ENCODE data around the gene CDK10.
A peak's percentile ranks its signal among the peaks of the same experiment; 100 is the strongest.

CDK10 gene

DNA sequence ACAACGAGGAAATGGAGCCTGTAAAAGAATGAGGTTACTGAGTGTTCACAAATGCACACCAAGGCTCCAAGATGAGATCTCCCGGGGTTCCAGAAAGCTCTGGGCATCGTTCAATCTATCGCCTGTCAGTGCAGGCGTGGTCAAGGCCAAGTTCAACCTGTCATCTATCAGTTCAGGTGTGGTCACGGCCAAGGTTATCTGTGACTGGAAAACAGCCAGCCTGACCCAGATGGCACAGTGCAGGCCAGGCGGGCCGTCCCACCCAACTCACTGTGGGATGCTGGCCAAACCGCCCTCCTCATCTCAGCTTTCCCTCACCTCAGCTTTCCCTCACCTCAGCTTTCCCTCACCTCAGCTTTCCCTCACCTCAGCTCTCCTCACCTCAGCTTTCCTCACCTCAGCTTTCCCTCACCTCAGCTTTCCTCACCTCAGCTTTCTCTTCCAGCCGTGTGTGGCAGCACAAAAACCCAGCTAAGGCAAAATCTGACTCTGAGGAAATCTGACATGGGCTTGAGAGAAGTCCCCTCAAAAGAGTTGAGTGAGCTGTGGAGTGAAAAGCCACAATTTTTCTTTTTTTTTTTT, 31.3 kb upstream of the CDK10 start:
- ChIA-PET POLR2A (no interaction called here), CTCF (interaction anchor here (3.6 kb wide), 1 partner anchor 14 kb away, joined by 8 read pairs; no protein-coding TSS in a partner anchor)

DNA sequence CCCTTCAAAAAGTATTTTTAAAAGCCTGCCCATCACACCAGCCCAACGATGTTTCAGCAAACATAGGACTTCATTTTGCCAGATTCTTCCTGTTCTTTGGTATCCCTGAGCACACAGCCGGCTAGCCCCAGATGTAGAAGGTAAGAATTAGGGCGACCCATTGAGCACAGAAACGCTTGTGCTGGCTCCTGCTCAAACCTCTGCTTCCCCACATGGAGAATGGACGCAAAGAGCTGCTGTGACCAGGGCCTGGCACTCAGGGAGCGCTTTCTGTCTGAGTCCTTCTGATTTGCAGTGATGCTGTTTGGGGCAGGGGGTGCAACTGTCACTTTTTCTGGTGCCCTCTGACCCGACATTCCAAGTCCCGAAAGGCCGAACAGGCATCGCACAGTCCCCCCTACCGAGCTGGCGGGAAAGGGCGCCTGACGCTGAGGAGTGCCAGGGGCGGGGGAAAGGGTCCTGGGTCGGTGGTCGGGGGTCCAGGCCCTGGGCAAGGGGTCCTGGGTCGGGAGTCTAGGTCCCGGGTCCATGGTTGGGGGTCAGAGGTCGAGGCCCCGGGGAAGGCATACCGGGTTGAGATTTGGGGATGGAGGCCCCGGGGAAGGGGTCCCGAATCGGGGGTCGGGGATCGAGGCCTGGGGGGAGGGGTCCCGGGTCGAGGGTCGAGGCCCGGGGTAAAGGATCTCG, 29.9 kb upstream of the CDK10 start:
- no peak for DNase-seq (ENCODE audit: extremely low spot score)
- ChIA-PET POLR2A (no interaction called here), CTCF (interaction anchor here (1.7 kb wide), 1 partner anchor 15 kb away, joined by 6 read pairs; no protein-coding TSS in a partner anchor)
- TF ChIP-seq, protein P1, sequence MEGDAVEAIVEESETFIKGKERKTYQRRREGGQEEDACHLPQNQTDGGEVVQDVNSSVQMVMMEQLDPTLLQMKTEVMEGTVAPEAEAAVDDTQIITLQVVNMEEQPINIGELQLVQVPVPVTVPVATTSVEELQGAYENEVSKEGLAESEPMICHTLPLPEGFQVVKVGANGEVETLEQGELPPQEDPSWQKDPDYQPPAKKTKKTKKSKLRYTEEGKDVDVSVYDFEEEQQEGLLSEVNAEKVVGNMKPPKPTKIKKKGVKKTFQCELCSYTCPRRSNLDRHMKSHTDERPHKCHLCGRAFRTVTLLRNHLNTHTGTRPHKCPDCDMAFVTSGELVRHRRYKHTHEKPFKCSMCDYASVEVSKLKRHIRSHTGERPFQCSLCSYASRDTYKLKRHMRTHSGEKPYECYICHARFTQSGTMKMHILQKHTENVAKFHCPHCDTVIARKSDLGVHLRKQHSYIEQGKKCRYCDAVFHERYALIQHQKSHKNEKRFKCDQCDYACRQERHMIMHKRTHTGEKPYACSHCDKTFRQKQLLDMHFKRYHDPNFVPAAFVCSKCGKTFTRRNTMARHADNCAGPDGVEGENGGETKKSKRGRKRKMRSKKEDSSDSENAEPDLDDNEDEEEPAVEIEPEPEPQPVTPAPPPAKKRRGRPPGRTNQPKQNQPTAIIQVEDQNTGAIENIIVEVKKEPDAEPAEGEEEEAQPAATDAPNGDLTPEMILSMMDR (IDR thresholded peaks at IDR 0.05; ENCODE audit: control extremely low read depth, extremely low read depth, low read depth, missing control alignments), result no peak

More for the DNA sequence above, 31.3 kb upstream of the CDK10 start:
- TF ChIP-seq, protein P1 (IDR thresholded peaks at IDR 0.05; ENCODE audit: control extremely low read depth, extremely low read depth, low read depth, missing control alignments), result no peak
- DNase-seq (ENCODE audit: extremely low spot score), result no peak

DNA sequence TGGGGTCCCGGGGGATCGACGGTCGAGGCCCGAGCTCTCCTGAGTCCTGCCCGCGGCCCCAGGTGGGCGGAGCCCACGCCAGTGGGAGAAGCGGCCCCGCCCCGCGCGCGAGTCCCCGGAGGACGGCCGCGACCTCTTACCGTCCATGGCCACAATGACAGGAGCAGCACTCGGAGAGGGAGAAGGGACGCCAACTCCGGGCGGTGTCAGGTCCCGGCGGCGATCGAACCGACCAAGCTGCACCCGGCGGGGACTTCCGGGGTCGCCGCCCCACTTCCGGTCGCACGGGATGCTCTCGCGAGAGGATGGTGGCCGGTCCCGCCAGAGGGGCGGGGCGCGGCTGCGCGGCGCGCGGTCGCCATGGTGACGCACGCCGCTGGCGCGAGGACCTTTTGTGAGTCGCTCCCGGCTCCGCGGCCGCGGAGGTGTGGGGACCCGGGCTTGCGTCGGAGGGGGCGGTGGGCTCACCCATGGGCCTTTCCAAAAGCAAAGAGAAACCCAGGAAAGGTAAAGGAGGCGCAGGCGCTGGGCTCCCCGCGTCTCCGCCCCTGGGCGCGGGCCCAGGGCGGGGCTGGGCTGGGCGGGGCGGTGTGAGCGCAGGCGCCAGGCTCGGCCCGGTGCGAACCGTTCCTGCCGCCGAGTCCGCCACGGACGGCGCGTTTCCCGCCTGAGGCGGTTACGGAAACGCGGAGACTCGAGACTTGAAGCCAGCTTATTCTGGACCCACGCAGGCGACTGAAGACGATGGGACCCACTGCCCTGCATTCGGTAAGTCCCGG, 28.9 kb upstream of the CDK10 start, which contains the start of the genes CHMP1A and SPATA33:
CHMP1A (minus strand) TSS at position 267 of the 779 bp plus-strand sequence; CDS start at position 147, 120 bp downstream.
SPATA33 (plus strand) TSS at position 395 of the 779 bp plus-strand sequence; CDS start at position 471, 76 bp downstream.
- ChIA-PET POLR2A (interaction anchor here (0.6 kb wide), 1 partner anchor 24 kb away, joined by 4 read pairs; no protein-coding TSS in a partner anchor), CTCF (interaction anchor here (0.8 to 2.2 kb wide), 4 partner anchors 13 to 43 kb away, joined by 3 to 8 read pairs (median 4); partner anchors contain the start of gene SPATA2L)
- TF ChIP-seq, protein P1 (IDR thresholded peaks at IDR 0.05; ENCODE audit: control extremely low read depth, extremely low read depth, low read depth, missing control alignments), result no peak

DNA sequence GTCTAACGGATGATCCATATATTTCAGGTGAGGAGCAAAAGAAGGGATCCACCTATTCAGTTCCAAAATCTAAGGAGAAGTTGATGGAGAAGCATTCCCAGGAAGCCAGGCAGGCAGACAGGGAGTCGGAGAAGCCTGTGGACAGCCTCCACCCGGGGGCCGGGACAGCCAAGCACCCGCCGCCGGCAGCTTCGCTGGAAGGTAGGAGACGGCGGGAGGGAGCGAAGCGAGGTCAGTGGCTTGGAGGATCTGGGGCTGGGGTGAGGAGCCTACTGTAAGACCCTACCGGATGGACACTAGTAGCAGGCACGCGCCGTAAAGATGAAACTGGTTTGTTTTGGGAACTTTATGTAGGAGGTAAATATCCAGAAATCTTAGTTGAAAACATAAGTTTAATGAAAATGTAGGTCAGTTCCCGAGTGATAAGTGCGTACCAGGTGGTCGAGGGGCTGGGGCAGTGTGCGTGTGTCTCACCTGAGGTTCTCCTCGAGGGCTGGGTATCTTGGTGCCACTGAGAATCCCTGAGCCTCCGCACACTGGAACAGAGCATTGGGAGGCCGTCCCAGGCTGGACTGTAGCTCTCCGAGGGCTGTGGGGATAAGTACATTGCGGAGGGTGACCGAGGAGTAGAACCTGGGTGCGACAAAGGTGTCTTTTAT, 28.1 kb upstream of the CDK10 start:
- no peak for DNase-seq (ENCODE audit: extremely low spot score)
- ChIA-PET CTCF (interaction anchor here (0.8 to 2.2 kb wide), 6 partner anchors 10 to 43 kb away, joined by 3 to 8 read pairs (median 4); partner anchors contain the start of gene SPATA2L), POLR2A (interaction anchor here (0.6 kb wide), 1 partner anchor 25 kb away, joined by 4 read pairs; no protein-coding TSS in a partner anchor)
- TF ChIP-seq, protein P1 (IDR thresholded peaks at IDR 0.05; ENCODE audit: control extremely low read depth, extremely low read depth, low read depth, missing control alignments), result no peak

More for the DNA sequence above, 28.9 kb upstream of the CDK10 start, which contains the start of the genes CHMP1A and SPATA33:
- DNase-seq (ENCODE audit: extremely low spot score), result peak; percentile 99

DNA sequence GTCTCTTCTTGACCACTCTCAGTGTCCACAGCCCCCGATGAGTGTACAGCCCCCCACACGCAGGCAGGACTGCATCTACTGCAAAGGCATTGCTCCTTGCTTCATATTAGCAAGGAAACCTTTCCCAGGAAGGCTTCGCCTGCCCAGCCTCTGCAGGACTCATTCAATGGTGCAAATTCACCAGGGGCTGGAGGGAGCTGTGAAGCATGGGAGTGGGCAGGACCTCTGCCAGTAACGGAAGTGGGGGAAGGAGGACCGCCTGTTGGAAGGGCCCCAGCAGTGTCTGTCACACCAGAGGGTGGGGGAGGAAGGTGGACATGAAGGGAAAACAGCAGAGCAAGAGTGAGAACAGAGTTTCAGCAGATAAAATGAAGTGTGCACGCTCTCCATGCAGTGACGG, 26.3 kb upstream of the CDK10 start:
- POLR2A ChIA-PET, result no interaction called here

More for the DNA sequence above, 26.3 kb upstream of the CDK10 start:
- no peak for DNase-seq (ENCODE audit: extremely low spot score)
- TF ChIP-seq, protein P1 (IDR thresholded peaks at IDR 0.05; ENCODE audit: control extremely low read depth, extremely low read depth, low read depth, missing control alignments), result no peak
- CTCF ChIA-PET, result interaction anchor here (2.2 kb wide), 1 partner anchor 8 kb away, joined by 8 read pairs; no protein-coding TSS in a partner anchor

All from GM10248 (cell line).